ENCODE data around the gene CA10. TPM values are rescaled to one million over a fixed set of nuclear protein-coding genes. Genes with fewer than 3 reads are reported as not detected.

Gene CA10
- polyA plus RNA-seq, 1 donor (not counting 4 experiments of a cell fraction or from before 2014, with no cell fraction given) = 2.9 TPM

- H3K4me1 ChIP-seq (ENCODE audit: control insufficient read depth, extremely low read depth, insufficient read depth, low read length) = peaks cover 9% of the 10 kb centered on the region
- FAIRE-seq (no peak), DNase-seq (ENCODE audit: low read depth, low spot score) (no peak)
- H3K4me3 ChIP-seq (ENCODE audit: control insufficient read depth in 2 of 3, extremely low read depth in 1 of 3, insufficient read depth in 2 of 3, low read depth in 1 of 3, low read length in 3 of 3) = no peak overlapping the region
- no peak overlapping the region for H2AFZ ChIP-seq (ENCODE audit: control insufficient read depth, low read length)
- no peak overlapping the region for H3K27ac ChIP-seq (ENCODE audit: control insufficient read depth, insufficient read depth, low read length)
- no peaks in the 10 kb centered on the region for H3K27me3 ChIP-seq (ENCODE audit: control insufficient read depth, extremely low read depth, insufficient read depth, low read length)
- H3K9me1 ChIP-seq (ENCODE audit: control insufficient read depth, extremely low read depth, insufficient read depth, low read length) = no peaks in the 10 kb centered on the region
- dilution Hi-C loops (cut with MboI; ENCODE audit: extremely low pct_ligation_motif_present, low sequenced_read_pairs) = no loop called here
- H3K4me2 ChIP-seq (ENCODE audit: control insufficient read depth, extremely low read depth, insufficient read depth, low read depth, low read length) = no peak overlapping the region
- no peaks in the 10 kb centered on the region for H3K79me2 ChIP-seq (ENCODE audit: control insufficient read depth, insufficient read depth, low read length)
- no peaks in the 10 kb centered on the region for H3K9me3 ChIP-seq (ENCODE audit: control insufficient read depth, low read depth, low read length)
- TF ChIP-seq CTCF (optimal IDR thresholded peaks at IDR 0.05 in 1 of 3, IDR thresholded peaks at IDR 0.05 in 1 of 3, conservative IDR thresholded peaks at IDR 0.05 in 1 of 3; ENCODE audit: extremely low read depth in 1 of 3, insufficient read depth in 2 of 3, low read length in 3 of 3) (no peak), EZH2 (IDR thresholded peaks at IDR 0.05; ENCODE audit: low read length) (no peak)
- no peak overlapping the region for H3K9ac ChIP-seq (ENCODE audit: control insufficient read depth, extremely low read depth, insufficient read depth, low read length)
- H3K36me3 ChIP-seq (ENCODE audit: control insufficient read depth in 2 of 2, extremely low read depth in 1 of 2, insufficient read depth in 2 of 2, low read length in 2 of 2) = no peaks in the 10 kb centered on the region
- no peaks in the 10 kb centered on the region for H4K20me1 ChIP-seq (ENCODE audit: control insufficient read depth, extremely low read depth, insufficient read depth, low read length)
Measured at GRCh38 chr17:51820766-51821165, 337.7 kb downstream of the CA10 start.

GRCh38 chr17:51820252-51820651 lies 338.3 kb downstream of the CA10 start:
- dilution Hi-C loops (cut with MboI; ENCODE audit: extremely low pct_ligation_motif_present, low sequenced_read_pairs) = no loop called here
- Histone ChIP-seq H3K4me1 (ENCODE audit: control insufficient read depth, extremely low read depth, insufficient read depth, low read length) (peaks cover 9% of the 10 kb centered on the region), H3K9me3 (ENCODE audit: control insufficient read depth, low read depth, low read length) (no peaks in the 10 kb centered on the region), H3K4me3 (ENCODE audit: control insufficient read depth in 2 of 3, extremely low read depth in 1 of 3, insufficient read depth in 2 of 3, low read depth in 1 of 3, low read length in 3 of 3) (no peak overlapping the region), H4K20me1 (ENCODE audit: control insufficient read depth, extremely low read depth, insufficient read depth, low read length) (no peaks in the 10 kb centered on the region), H3K27me3 (ENCODE audit: control insufficient read depth, extremely low read depth, insufficient read depth, low read length) (no peaks in the 10 kb centered on the region), H3K27ac (ENCODE audit: control insufficient read depth, insufficient read depth, low read length) (no peak overlapping the region), H2AFZ (ENCODE audit: control insufficient read depth, low read length) (no peak overlapping the region), H3K36me3 (ENCODE audit: control insufficient read depth in 2 of 2, extremely low read depth in 1 of 2, insufficient read depth in 2 of 2, low read length in 2 of 2) (no peaks in the 10 kb centered on the region), H3K4me2 (ENCODE audit: control insufficient read depth, extremely low read depth, insufficient read depth, low read depth, low read length) (no peak overlapping the region), H3K9me1 (ENCODE audit: control insufficient read depth, extremely low read depth, insufficient read depth, low read length) (no peaks in the 10 kb centered on the region), H3K79me2 (ENCODE audit: control insufficient read depth, insufficient read depth, low read length) (no peaks in the 10 kb centered on the region), H3K9ac (ENCODE audit: control insufficient read depth, extremely low read depth, insufficient read depth, low read length) (no peak overlapping the region)
- no peak for DNase-seq (ENCODE audit: low read depth, low spot score)
- no peak for FAIRE-seq
- TF ChIP-seq EZH2 (IDR thresholded peaks at IDR 0.05; ENCODE audit: low read length) = no peak
- no peak for TF ChIP-seq CTCF (optimal IDR thresholded peaks at IDR 0.05 in 1 of 3, IDR thresholded peaks at IDR 0.05 in 1 of 3, conservative IDR thresholded peaks at IDR 0.05 in 1 of 3; ENCODE audit: extremely low read depth in 1 of 3, insufficient read depth in 2 of 3, low read length in 3 of 3)

Data from keratinocyte (primary cell).